Neural progenitor cell (in vitro differentiated cells): ENCODE results near the gene HAAO. TPM values are rescaled to one million over a fixed set of nuclear protein-coding genes. Genes with fewer than 3 reads are reported as not detected.

ENCODE experiments used
- DNase-seq: peaks from one replicate; pipeline ENCODE4 v3.0.0-alpha.2; 2016; ENCODE audit warnings: low spot score
- H2AFZ ChIP-seq: fragments of 200-600 bp; sonication (generic); replicated peaks from 2 replicates; pipeline ENCODE4 v1.6.1; 2016; ENCODE audit warnings: antibody characterized with exemption
- H3F3A ChIP-seq: fragments of 200-600 bp; sonication (generic); 2 replicates; pipeline ENCODE4 v1.6.1; 2016; ENCODE audit warnings: antibody characterized with exemption, low read depth
- H3K27ac ChIP-seq: fragments of 200-600 bp; sonication (generic); 2 replicates; pipeline ENCODE4 v1.5.1; 2016; ENCODE audit warnings: mild to moderate bottlenecking
- H3K27me3 ChIP-seq: fragments of 200-600 bp; sonication (generic); 2 replicates; pipeline ENCODE4 v1.6.1; 2016; ENCODE audit warnings: mild to moderate bottlenecking, moderate library complexity
- H3K36me3 ChIP-seq: fragments of 200-600 bp; sonication (generic); 2 replicates; pipeline ENCODE4 v1.5.1; 2016
- H3K4me1 ChIP-seq: fragments of 200-600 bp; sonication (generic); 2 replicates; pipeline ENCODE4 v1.6.1; 2016; ENCODE audit warnings: mixed run types
- H3K4me2 ChIP-seq: fragments of 200-600 bp; sonication (generic); 2 replicates; pipeline ENCODE4 v1.6.1; 2016
- H3K4me3 ChIP-seq: fragments of 200-600 bp; sonication (generic); 2 replicates; pipeline ENCODE4 v1.5.1; 2016
- H3K79me2 ChIP-seq: fragments of 200-600 bp; sonication (generic); 2 replicates; pipeline ENCODE4 v1.6.1; 2016; ENCODE audit warnings: low read depth
- H3K9ac ChIP-seq: fragments of 200-600 bp; sonication (generic); 2 replicates; pipeline ENCODE4 v1.6.1; 2016
- H3K9me3 ChIP-seq: fragments of 200-600 bp; sonication (generic); 2 replicates; pipeline ENCODE4 v1.5.1; 2016; ENCODE audit warnings: low read depth
- H4K20me1 ChIP-seq: fragments of 200-600 bp; sonication (generic); 2 replicates; pipeline ENCODE4 v1.6.1; 2016; ENCODE audit warnings: low read depth
- H3K27ac Mint-ChIP-seq: 3 replicates; pipeline ENCODE4 v1.8.0; 2021; ENCODE audit warnings: mixed read lengths
- H3K27me3 Mint-ChIP-seq: 2 replicates; pipeline ENCODE4 v1.8.0; 2022; ENCODE audit warnings: low read depth, mild to moderate bottlenecking, inconsistent platforms, moderate library complexity, mixed read lengths; ENCODE audit not compliant: insufficient read depth
- H3K36me3 Mint-ChIP-seq: 3 replicates; pipeline ENCODE4 v1.8.0; 2021; ENCODE audit warnings: mixed read lengths
- H3K4me1 Mint-ChIP-seq: 3 replicates; pipeline ENCODE4 v1.8.0; 2021; ENCODE audit warnings: mixed read lengths
- H3K4me3 Mint-ChIP-seq: 3 replicates; pipeline ENCODE4 v1.8.0; 2021; ENCODE audit warnings: mild to moderate bottlenecking, moderate library complexity, mixed read lengths
- H3K9me3 Mint-ChIP-seq: 3 replicates; pipeline ENCODE4 v1.8.0; 2020; ENCODE audit warnings: mixed read lengths
- CTCF ChIP-seq: fragments of 200-600 bp; sonication (generic); IDR thresholded peaks from 2 replicates; pipeline ENCODE4 v1.5.1; 2017; ENCODE audit warnings: antibody characterized with exemption, mild to moderate bottlenecking
- EZH2 ChIP-seq: fragments of 200-600 bp; sonication (generic); IDR thresholded peaks from 2 replicates; pipeline ENCODE4 v1.6.1; 2017; ENCODE audit warnings: antibody characterized with exemption, mild to moderate bottlenecking, moderate library complexity
- EZH2phosphoT487 ChIP-seq: fragments of 200-600 bp; sonication (generic); IDR thresholded peaks from 2 replicates; pipeline ENCODE4 v1.6.1; 2017; ENCODE audit warnings: antibody characterized with exemption
- total RNA-seq: library from RNA; depleted of rRNA; stranded (reverse); fragments of >200 nt; gene quantifications from 2 replicates; pipeline ENCODE4 v1.2.3, GENCODE V29; 2015; ENCODE audit warnings: low replicate concordance

Gene HAAO
- total RNA-seq, 1 donor from 2014 or later = 0.77 TPM

- Mint-ChIP-seq H3K9me3 (peaks cover 6% of the 10 kb centered on the region), H3K27me3 (peaks cover 19% of the 10 kb centered on the region), H3K36me3 (peaks cover 9% of the 10 kb centered on the region)
Observed at GRCh38 chr2:42788478-42788793, 3.9 kb downstream of the HAAO start.

GRCh38 chr2:42787788-42788477 is 4.5 kb downstream of the HAAO start:
- Mint-ChIP-seq H3K4me3 (no peak overlapping the region), H3K9me3 (peaks cover 6% of the 10 kb centered on the region), H3K27ac (no peak overlapping the region), H3K27me3 (peaks cover 17% of the 10 kb centered on the region), H3K4me1 (peaks cover 32% of the 10 kb centered on the region), H3K36me3 (peaks cover 9% of the 10 kb centered on the region)
- Histone ChIP-seq H3K9ac (no peak overlapping the region), H3K4me2 (no peak overlapping the region), H3K4me1 (peaks cover 12% of the 10 kb centered on the region), H3K27ac (no peak overlapping the region), H3K4me3 (no peak overlapping the region), H3K27me3 (peaks cover 24% of the 10 kb centered on the region), H3K9me3 (no peaks in the 10 kb centered on the region), H2AFZ (no peak overlapping the region), H3F3A (peaks cover 19% of the 10 kb centered on the region), H3K79me2 (no peaks in the 10 kb centered on the region), H3K36me3 (no peaks in the 10 kb centered on the region), H4K20me1 (no peaks in the 10 kb centered on the region)
- no peak for DNase-seq
- TF ChIP-seq EZH2 = no peak
- TF ChIP-seq CTCF = no peak
- TF ChIP-seq EZH2phosphoT487 = no peak

More at GRCh38 chr2:42788478-42788793, 3.9 kb downstream of the HAAO start:
- peaks cover 24% of the 10 kb centered on the region for H3F3A ChIP-seq
- no peak overlapping the region for H3K9ac ChIP-seq
- H3K4me1 Mint-ChIP-seq = peaks cover 35% of the 10 kb centered on the region
- no peaks in the 10 kb centered on the region for H3K79me2 ChIP-seq
- H3K4me2 ChIP-seq = no peak overlapping the region
- H3K27ac Mint-ChIP-seq = peak overlapping the region; percentile 94
- no peak for DNase-seq
- no peaks in the 10 kb centered on the region for H3K36me3 ChIP-seq
- H3K4me3 ChIP-seq = no peak overlapping the region
- peak overlapping the region; percentile 39 for H3K4me3 Mint-ChIP-seq
- no peak overlapping the region for H3K27ac ChIP-seq
- no peak for TF ChIP-seq CTCF
- TF ChIP-seq EZH2 = no peak
- TF ChIP-seq EZH2phosphoT487 = no peak
- no peaks in the 10 kb centered on the region for H3K9me3 ChIP-seq
- H3K4me1 ChIP-seq = peaks cover 16% of the 10 kb centered on the region
- H2AFZ ChIP-seq = no peak overlapping the region
- H4K20me1 ChIP-seq = no peaks in the 10 kb centered on the region
- peaks cover 29% of the 10 kb centered on the region for H3K27me3 ChIP-seq

- DNase-seq = no peak
- TF ChIP-seq EZH2phosphoT487 (no peak), EZH2 (no peak), CTCF (no peak)
- H3K27ac Mint-ChIP-seq = no peak overlapping the region
- H3K36me3 ChIP-seq = no peaks in the 10 kb centered on the region
- peaks cover 6% of the 10 kb centered on the region for H3K9me3 Mint-ChIP-seq
- peaks cover 13% of the 10 kb centered on the region for H3F3A ChIP-seq
- H2AFZ ChIP-seq = no peak overlapping the region
- H3K9me3 ChIP-seq = no peaks in the 10 kb centered on the region
- H4K20me1 ChIP-seq = no peaks in the 10 kb centered on the region
- no peak overlapping the region for H3K27ac ChIP-seq
- no peak overlapping the region for H3K9ac ChIP-seq
- no peak overlapping the region for H3K4me3 Mint-ChIP-seq
- no peaks in the 10 kb centered on the region for H3K79me2 ChIP-seq
- peaks cover 18% of the 10 kb centered on the region for H3K27me3 ChIP-seq
- no peak overlapping the region for H3K4me2 ChIP-seq
- peaks cover 12% of the 10 kb centered on the region for H3K4me1 ChIP-seq
- peaks cover 9% of the 10 kb centered on the region for H3K36me3 Mint-ChIP-seq
- H3K4me1 Mint-ChIP-seq = peaks cover 32% of the 10 kb centered on the region
- no peak overlapping the region for H3K4me3 ChIP-seq
- peaks cover 17% of the 10 kb centered on the region for H3K27me3 Mint-ChIP-seq
Observed at GRCh38 chr2:42787424-42787787, 5.0 kb downstream of the HAAO start.
